Epidermal melanocyte (primary cell): ENCODE data around the gene MYLK.
"Not testable (repeated sequence)": the region's sequence is repeated elsewhere in the genome, so short reads cannot be mapped to it uniquely, and the experiment has no call there.

Experiments
- DNase-seq: peaks from one replicate; pipeline ENCODE4 v3.0.0; 2011; ENCODE audit warnings: low spot score; ENCODE audit not compliant: insufficient read length

Gene MYLK

GRCh38 chr3:123752228-123752627 lies 131.9 kb downstream of the MYLK start:
- no peak for DNase-seq

GRCh38 chr3:123751433-123751832 lies 132.7 kb downstream of the MYLK start:
- no peak for DNase-seq

GRCh38 chr3:123750659-123751420 lies 133.3 kb downstream of the MYLK start:
- peak; percentile 41 for DNase-seq

- no peak for DNase-seq
These were observed 133.9 kb downstream of the MYLK start for GRCh38 chr3:123750209-123750608.

GRCh38 chr3:123749711-123750110 lies 134.4 kb downstream of the MYLK start:
- DNase-seq: no peak

GRCh38 chr3:123745184-123745855 lies 138.8 kb downstream of the MYLK start:
- DNase-seq: no peak

GRCh38 chr3:123744064-123744463 lies 140.1 kb downstream of the MYLK start:
- DNase-seq: no peak

GRCh38 chr3:123743121-123743520 lies 141.0 kb downstream of the MYLK start:
- DNase-seq: no peak

- no peak for DNase-seq
These were observed 143.1 kb downstream of the MYLK start for GRCh38 chr3:123741041-123741511.

- DNase-seq: no peak
These were observed 143.7 kb downstream of the MYLK start for GRCh38 chr3:123740391-123740822.

GRCh38 chr3:123739754-123740153 lies 144.4 kb downstream of the MYLK start:
- DNase-seq: no peak

GRCh38 chr3:123739106-123739505 lies 145.0 kb downstream of the MYLK start:
- DNase-seq: no peak

GRCh38 chr3:123738522-123738921 lies 145.6 kb downstream of the MYLK start:
- not testable (repeated sequence) for DNase-seq

GRCh38 chr3:123737168-123737567 lies 147.0 kb downstream of the MYLK start:
- DNase-seq: no peak

GRCh38 chr3:123735456-123735855 lies 148.7 kb downstream of the MYLK start:
- DNase-seq: no peak

GRCh38 chr3:123734527-123734902 lies 149.6 kb downstream of the MYLK start:
- DNase-seq: no peak

- DNase-seq: no peak
These were observed 150.2 kb downstream of the MYLK start for GRCh38 chr3:123733805-123734526.

GRCh38 chr3:123733341-123733740 lies 150.8 kb downstream of the MYLK start:
- DNase-seq: no peak

GRCh38 chr3:123732447-123732846 lies 151.7 kb downstream of the MYLK start:
- no peak for DNase-seq

- no peak for DNase-seq
These were observed 153.3 kb downstream of the MYLK start for GRCh38 chr3:123730829-123731228.

- DNase-seq: no peak
These were observed 155.1 kb downstream of the MYLK start for GRCh38 chr3:123728991-123729390.

GRCh38 chr3:123728014-123728413 lies 156.1 kb downstream of the MYLK start:
- DNase-seq: no peak
